SH-SY5Y (cell line): ENCODE data around the gene CTTN.

Experiments used
- GATA2 ChIP-seq: IDR thresholded peaks from 2 replicates; pipeline ENCODE4 v1.6.1; 2011; ENCODE audit warnings: mild to moderate bottlenecking, low read depth, low read length
- GATA3 ChIP-seq: IDR thresholded peaks from 2 replicates; pipeline ENCODE4 v1.6.1; 2011; ENCODE audit warnings: low read depth, mild to moderate bottlenecking, low read length, moderate library complexity

- TF ChIP-seq GATA3, result no peak
- TF ChIP-seq GATA2, result no peak
These were observed 16.9 kb downstream of the CTTN start for GRCh38 chr11:70415191-70415590.
